ENCODE data around the gene LTK.

The LTK gene

GRCh38 chr15:41530363-41530956, 16.8 kb upstream of the LTK start:
- DNase-seq (ENCODE audit: low read depth in 2 of 3, low spot score in 2 of 3): no peak

DNA sequence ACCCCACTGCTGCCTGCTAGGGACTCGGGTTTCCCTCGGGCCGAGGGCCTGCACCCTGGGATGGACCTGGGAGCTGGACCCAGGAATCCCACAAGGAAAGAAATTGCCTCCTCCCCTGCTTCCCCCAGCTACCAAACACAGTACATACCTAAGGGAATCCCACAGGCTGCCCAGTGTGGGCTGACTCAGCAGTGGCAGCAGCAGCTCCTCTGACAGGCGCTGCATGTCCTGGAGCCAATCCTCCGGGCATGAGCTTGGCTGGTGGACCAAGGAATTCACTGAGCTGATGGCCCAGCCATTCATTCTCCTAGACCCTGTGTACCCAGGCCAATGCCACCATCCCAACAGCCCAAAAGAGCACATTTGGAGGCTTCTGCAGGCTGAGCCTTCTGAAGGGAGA, 9.5 kb upstream of the LTK start:
- no peak for DNase-seq (ENCODE audit: low read depth in 2 of 3, low spot score in 2 of 3)

DNA sequence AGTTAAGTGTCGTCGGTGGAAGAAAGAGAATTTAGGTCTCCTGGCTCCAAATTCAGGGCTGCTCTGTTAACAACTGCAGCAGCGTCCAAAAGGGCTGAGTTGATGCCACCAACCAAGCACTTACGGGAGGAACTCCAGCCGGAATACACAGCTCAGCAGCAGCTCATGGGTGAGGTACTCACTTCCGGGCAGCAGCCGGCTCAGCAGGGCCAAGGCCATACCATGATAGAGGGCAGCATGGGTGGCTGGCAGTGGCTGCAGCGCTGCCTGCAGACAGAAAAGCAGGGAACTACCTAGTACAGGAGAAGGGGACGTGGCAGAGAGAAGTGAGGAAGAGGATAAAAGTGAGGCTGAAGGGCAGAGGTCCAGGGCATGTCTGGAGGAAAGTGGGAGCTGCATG, 8.0 kb upstream of the LTK start:
- no peak for DNase-seq (ENCODE audit: low read depth in 2 of 3, low spot score in 2 of 3)

DNA sequence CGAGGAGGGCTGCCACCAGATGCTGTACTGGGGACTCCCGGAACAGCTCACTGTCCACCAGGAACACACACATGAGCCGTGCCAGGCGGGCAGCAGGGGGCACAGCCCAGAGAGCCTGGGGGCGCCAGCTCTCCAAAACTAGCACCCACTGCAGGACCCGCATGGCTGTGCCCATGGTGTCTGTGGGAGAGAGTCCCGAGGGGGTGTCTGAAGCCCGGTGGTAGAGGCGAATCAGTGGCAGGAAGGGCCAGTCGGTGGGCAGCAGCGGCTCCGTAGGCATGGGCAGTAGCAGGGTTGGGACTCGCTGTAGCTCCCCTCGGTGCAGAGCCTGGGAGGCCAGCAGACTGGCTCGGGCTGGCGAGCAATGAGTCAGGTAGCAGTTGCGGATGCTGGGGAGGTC, 7.0 kb upstream of the LTK start:
- no peak for DNase-seq (ENCODE audit: low read depth in 2 of 3, low spot score in 2 of 3)

- no peak for DNase-seq (ENCODE audit: low read depth in 2 of 3, low spot score in 2 of 3)
Measured at GRCh38 chr15:41517895-41518449, 4.3 kb upstream of the LTK start.

- DNase-seq (ENCODE audit: low read depth in 2 of 3, low spot score in 2 of 3): no peak
Measured at GRCh38 chr15:41512940-41513505, 604 bp downstream of the LTK start.

DNA sequence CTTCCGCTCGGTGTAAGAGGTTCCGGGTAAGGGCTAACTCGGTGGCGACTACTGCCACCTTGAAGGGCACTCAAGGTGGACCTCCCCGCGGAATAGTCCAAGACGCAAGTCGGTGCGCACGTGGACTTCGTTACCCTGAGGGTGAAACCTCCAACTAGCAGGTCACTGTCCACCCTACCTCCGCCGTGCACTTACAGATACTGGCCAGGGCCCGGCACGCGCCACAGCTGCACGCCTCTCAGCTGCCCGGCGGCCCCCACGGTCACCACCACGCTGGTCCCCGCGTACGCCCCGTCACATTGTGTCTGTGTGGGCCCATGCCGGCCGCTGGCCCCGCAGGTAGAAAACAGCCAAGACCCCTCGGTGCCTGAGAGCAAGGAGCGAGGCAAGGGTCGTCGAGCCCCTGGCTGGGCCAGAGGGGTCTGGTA, 1.1 kb downstream of the LTK start:
- no peak for DNase-seq (ENCODE audit: low read depth in 2 of 3, low spot score in 2 of 3)

GRCh38 chr15:41511899-41512369, 1.7 kb downstream of the LTK start:
- no peak for DNase-seq (ENCODE audit: low read depth in 2 of 3, low spot score in 2 of 3)

- no peak for DNase-seq (ENCODE audit: low read depth in 2 of 3, low spot score in 2 of 3)
Measured at GRCh38 chr15:41511331-41511898, 2.2 kb downstream of the LTK start.

DNA sequence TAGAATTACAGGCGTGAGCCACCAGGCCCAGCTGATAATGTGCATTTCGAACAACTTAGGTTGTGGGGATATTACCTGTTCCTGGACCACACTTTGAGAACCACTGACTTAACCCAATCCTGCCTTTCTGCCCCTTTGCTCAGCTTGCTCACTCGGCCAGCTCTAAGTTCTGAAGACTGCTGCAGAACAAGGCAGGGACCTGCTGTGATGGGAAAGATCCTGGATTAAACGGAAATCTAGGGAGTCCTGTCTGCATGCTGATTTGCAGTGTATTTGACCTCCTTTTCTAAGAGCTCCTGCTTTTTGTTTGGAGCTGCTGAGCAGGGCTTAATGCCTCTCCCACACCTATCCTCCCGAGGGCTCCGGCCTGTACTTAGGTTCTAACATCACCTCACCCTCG, 2.9 kb downstream of the LTK start:
- DNase-seq (ENCODE audit: low read depth in 2 of 3, low spot score in 2 of 3): no peak

- no peak for DNase-seq (ENCODE audit: low read depth in 2 of 3, low spot score in 2 of 3)
Measured at GRCh38 chr15:41507820-41508290, 5.8 kb downstream of the LTK start.

DNA sequence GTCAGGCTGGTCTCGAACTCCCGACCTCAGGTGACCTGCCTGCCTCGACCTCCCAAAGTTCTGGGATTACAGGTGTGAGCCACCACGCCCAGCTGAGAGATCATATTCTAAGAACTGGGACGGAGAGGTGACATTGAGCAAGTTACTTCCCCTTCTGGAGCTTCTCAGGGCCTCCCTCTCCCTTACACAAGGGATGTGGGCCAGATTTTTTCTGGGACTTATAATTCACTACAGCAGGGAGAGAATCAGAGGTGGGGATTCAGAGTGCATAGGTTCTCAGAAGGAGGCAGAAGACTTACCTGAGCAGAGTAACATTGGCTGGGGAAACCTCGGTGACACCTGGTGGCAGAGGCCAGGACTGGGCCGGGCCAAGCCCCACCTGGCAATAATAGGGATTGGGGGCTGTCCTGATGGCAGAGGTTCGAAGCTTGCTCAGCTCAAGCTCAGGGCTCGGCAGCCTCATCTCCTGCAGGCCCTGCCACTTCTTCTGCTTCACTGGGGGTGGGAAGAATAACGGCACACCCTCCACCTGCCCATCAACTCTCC, 6.8 kb downstream of the LTK start:
- no peak for DNase-seq (ENCODE audit: low read depth in 2 of 3, low spot score in 2 of 3)

DNA sequence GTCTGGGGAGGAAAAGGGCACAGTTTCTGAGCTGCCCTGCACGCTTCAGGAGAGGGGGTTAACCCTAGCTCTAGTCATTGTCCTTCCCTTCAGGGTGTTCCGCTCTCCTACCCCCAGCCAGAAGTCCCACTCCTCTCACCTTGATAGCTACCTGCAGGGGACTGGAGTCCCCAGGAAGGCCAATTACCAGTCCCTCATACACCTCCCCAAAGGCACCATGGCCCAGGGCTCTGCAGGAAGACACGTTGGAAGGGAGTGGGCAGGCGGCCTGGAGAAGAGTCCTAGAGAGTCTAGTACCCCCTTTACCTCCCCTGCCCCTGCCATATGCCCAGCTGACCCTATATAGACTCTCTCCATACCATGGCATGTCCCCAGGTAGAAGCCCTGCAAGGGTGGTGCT, 7.9 kb downstream of the LTK start:
- no peak for DNase-seq (ENCODE audit: low read depth in 2 of 3, low spot score in 2 of 3)

DNA sequence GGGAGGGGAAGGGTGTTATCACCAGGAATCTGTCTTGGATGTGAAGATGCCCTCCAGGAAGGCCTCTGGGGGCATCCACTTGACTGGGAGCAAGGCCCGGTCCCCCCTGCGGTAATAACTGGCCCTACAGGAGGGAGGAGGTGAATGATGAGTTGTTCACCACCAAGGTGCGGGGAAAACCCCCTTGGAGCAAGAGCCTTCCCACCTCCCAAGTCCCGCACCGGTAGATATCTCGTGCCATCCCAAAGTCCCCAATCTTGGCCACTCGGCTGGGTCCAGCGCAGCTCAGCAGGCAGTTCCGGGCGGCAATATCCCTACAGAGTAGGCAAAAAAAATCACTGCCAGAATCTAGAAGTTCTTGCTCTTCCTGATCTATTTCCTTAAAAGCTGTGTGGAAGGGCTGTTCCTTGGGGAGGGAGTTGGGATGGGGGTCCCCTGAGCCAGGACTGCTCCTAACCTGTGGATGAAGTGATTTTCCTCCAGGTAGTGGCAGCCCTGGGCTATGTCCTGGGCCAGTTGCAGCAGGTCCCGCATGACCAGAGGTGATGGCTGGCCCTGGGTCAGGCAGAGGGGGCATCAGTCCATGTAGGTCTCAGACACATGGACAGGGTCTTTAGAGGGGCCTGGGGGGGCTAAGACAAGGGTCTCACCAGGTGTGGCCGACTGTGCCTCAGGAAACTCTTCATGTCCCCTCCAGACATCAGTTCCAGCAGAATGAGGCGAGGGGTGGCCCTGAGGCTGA, 8.7 kb downstream of the LTK start:
- DNase-seq (ENCODE audit: low read depth in 2 of 3, low spot score in 2 of 3): no peak

- no peak for DNase-seq (ENCODE audit: low read depth in 2 of 3, low spot score in 2 of 3)
Measured at GRCh38 chr15:41503669-41504010, 10.0 kb downstream of the LTK start.

GRCh38 chr15:41502795-41503668, 10.6 kb downstream of the LTK start:
- no peak for DNase-seq (ENCODE audit: low read depth in 2 of 3, low spot score in 2 of 3)

- no peak for DNase-seq (ENCODE audit: low read depth in 2 of 3, low spot score in 2 of 3)
Measured at GRCh38 chr15:41501931-41502794, 11.5 kb downstream of the LTK start.

- no peak for DNase-seq (ENCODE audit: low read depth in 2 of 3, low spot score in 2 of 3)
Measured at GRCh38 chr15:41501191-41501917, 12.3 kb downstream of the LTK start.

All from activated CD8-positive, alpha-beta memory T cell treated with anti-CD3 and anti-CD28 coated beads for 48 hours (primary cell).